Osteoblast (primary cell): Measurements from ENCODE around the gene MGAT5. TPM values are rescaled to one million over a fixed set of nuclear protein-coding genes. Genes with fewer than 3 reads are reported as not detected.

Experiments
- DNase-seq: peaks from one replicate; pipeline ENCODE4 v3.0.0; 2011; ENCODE audit warnings: low spot score, mixed read lengths; ENCODE audit not compliant: insufficient read length; ENCODE audit errors: missing footprints
- H2AFZ ChIP-seq: 2 replicates; pipeline ENCODE4 v1.6.0; 2011; ENCODE audit warnings: mild to moderate bottlenecking, low read length
- H3K27ac ChIP-seq: 2 replicates; pipeline ENCODE4 v1.5.1; 2011; ENCODE audit warnings: mild to moderate bottlenecking, low read depth, low read length, moderate library complexity
- H3K27me3 ChIP-seq: 2 replicates; pipeline ENCODE4 v1.6.0; 2012; ENCODE audit warnings: mild to moderate bottlenecking, control low read depth, inconsistent platforms, low read length, moderate library complexity; ENCODE audit not compliant: insufficient read depth
- H3K36me3 ChIP-seq: 2 replicates; pipeline ENCODE4 v1.5.1; 2011; ENCODE audit warnings: mild to moderate bottlenecking, low read length, control low read depth, moderate library complexity; ENCODE audit not compliant: insufficient read depth
- H3K4me1 ChIP-seq: 2 replicates; pipeline ENCODE4 v1.5.1; 2011; ENCODE audit warnings: mild to moderate bottlenecking, low read length, control low read depth, moderate library complexity; ENCODE audit not compliant: insufficient read depth
- H3K4me2 ChIP-seq: 2 replicates; pipeline ENCODE4 v1.6.0; 2011; ENCODE audit warnings: mild to moderate bottlenecking, low read length; ENCODE audit not compliant: insufficient read depth
- H3K4me3 ChIP-seq: fragments of 200-600 bp; sonication (generic); 3 replicates; pipeline ENCODE4 v1.5.1; 2012; ENCODE audit warnings: mild to moderate bottlenecking, low read length, inconsistent platforms; ENCODE audit not compliant: insufficient read depth
- H3K79me2 ChIP-seq: 2 replicates; pipeline ENCODE4 v1.6.0; 2012; ENCODE audit warnings: mild to moderate bottlenecking, low read length, control low read depth, inconsistent platforms; ENCODE audit not compliant: insufficient read depth
- H3K9me3 ChIP-seq: 2 replicates; pipeline ENCODE4 v1.5.1; 2011; ENCODE audit warnings: low read depth, low read length, control low read depth
- H4K20me1 ChIP-seq: 2 replicates; pipeline ENCODE4 v1.6.0; 2012; ENCODE audit warnings: mild to moderate bottlenecking, low read length, control low read depth; ENCODE audit not compliant: insufficient read depth
- CTCF ChIP-seq: IDR thresholded peaks from 2 replicates; pipeline ENCODE4 v1.5.1; 2011; ENCODE audit warnings: mild to moderate bottlenecking, low read depth, low read length, moderate library complexity; ENCODE audit errors: extremely low read depth
- total RNA-seq: library from RNA; depleted of rRNA; stranded (reverse); fragments of >200 nt; gene quantifications from 2 replicates; pipeline ENCODE4 v1.2.3, GENCODE V29; 2012

MGAT5 gene
- total RNA-seq, 1 donor: 29.7 TPM

- Histone ChIP-seq H3K9me3 (no peaks in the 10 kb centered on the region), H3K27me3 (peaks cover 4% of the 10 kb centered on the region), H3K27ac (no peak overlapping the region), H3K4me2 (no peak overlapping the region), H3K4me3 (no peak overlapping the region), H3K4me1 (no peaks in the 10 kb centered on the region), H4K20me1 (no peaks in the 10 kb centered on the region), H3K79me2 (no peaks in the 10 kb centered on the region), H2AFZ (no peak overlapping the region), H3K36me3 (no peaks in the 10 kb centered on the region)
- no peak for DNase-seq
- TF ChIP-seq CTCF: no peak
Observed at GRCh38 chr2:134490559-134490958, 236.7 kb downstream of the MGAT5 start.

GRCh38 chr2:134491022-134491421 is 237.2 kb downstream of the MGAT5 start:
- Histone ChIP-seq H3K27ac (no peak overlapping the region), H3K36me3 (no peaks in the 10 kb centered on the region), H4K20me1 (no peaks in the 10 kb centered on the region), H3K4me1 (no peaks in the 10 kb centered on the region), H3K27me3 (peaks cover 4% of the 10 kb centered on the region), H3K9me3 (no peaks in the 10 kb centered on the region), H3K4me3 (no peak overlapping the region), H3K79me2 (no peaks in the 10 kb centered on the region), H3K4me2 (no peak overlapping the region), H2AFZ (no peak overlapping the region)
- DNase-seq: no peak
- no peak for TF ChIP-seq CTCF

GRCh38 chr2:134491771-134492441 is 238.0 kb downstream of the MGAT5 start:
- no peak for TF ChIP-seq CTCF
- Histone ChIP-seq H3K36me3 (no peaks in the 10 kb centered on the region), H3K27me3 (peaks cover 2% of the 10 kb centered on the region), H3K9me3 (no peaks in the 10 kb centered on the region), H2AFZ (no peak overlapping the region), H4K20me1 (no peaks in the 10 kb centered on the region), H3K4me1 (no peaks in the 10 kb centered on the region), H3K79me2 (no peaks in the 10 kb centered on the region), H3K27ac (no peak overlapping the region), H3K4me3 (no peak overlapping the region), H3K4me2 (no peak overlapping the region)
- no peak for DNase-seq

- DNase-seq: no peak
- Histone ChIP-seq H3K4me2 (no peak overlapping the region), H2AFZ (no peak overlapping the region), H3K9me3 (no peaks in the 10 kb centered on the region), H3K27ac (no peak overlapping the region), H3K36me3 (no peaks in the 10 kb centered on the region), H4K20me1 (no peaks in the 10 kb centered on the region), H3K4me3 (no peak overlapping the region), H3K79me2 (no peaks in the 10 kb centered on the region), H3K4me1 (no peaks in the 10 kb centered on the region), H3K27me3 (peaks cover 2% of the 10 kb centered on the region)
- no peak for TF ChIP-seq CTCF
Observed at GRCh38 chr2:134493797-134494196, 239.9 kb downstream of the MGAT5 start.
